Stimulated activated CD4-positive, alpha-beta T cell treated with anti-CD3 and anti-CD28 coated beads, Interleukin-2, amount 100 ng/mL, for 24 hours (primary cell): Measurements from ENCODE around the gene CNTN6.

Experiments used
- DNase-seq, 2 donors: peaks; one replicate each; pipeline ENCODE4 v3.0.0-alpha.2; 2020

The CNTN6 gene

GRCh38 chr3:1444195-1444594 lies 351.4 kb downstream of the CNTN6 start:
- DNase-seq: no peak

- DNase-seq: no peak
Measured at GRCh38 chr3:1446531-1446930, 353.7 kb downstream of the CNTN6 start.

- no peak for DNase-seq
Measured at GRCh38 chr3:1447452-1447851, 354.6 kb downstream of the CNTN6 start.

- DNase-seq: no peak
Measured at GRCh38 chr3:1448443-1448842, 355.6 kb downstream of the CNTN6 start.
